Activated naive CD4-positive, alpha-beta T cell (primary cell): Measurements from ENCODE around the gene AOC2.
A peak's percentile ranks its signal among the peaks of the same experiment; 100 is the strongest.

Experiments used
- DNase-seq, 4 experiments: peaks; one replicate each; lab custom pipeline; 2025; lab: John Stamatoyannopoulos, UW

Gene AOC2, protein sequence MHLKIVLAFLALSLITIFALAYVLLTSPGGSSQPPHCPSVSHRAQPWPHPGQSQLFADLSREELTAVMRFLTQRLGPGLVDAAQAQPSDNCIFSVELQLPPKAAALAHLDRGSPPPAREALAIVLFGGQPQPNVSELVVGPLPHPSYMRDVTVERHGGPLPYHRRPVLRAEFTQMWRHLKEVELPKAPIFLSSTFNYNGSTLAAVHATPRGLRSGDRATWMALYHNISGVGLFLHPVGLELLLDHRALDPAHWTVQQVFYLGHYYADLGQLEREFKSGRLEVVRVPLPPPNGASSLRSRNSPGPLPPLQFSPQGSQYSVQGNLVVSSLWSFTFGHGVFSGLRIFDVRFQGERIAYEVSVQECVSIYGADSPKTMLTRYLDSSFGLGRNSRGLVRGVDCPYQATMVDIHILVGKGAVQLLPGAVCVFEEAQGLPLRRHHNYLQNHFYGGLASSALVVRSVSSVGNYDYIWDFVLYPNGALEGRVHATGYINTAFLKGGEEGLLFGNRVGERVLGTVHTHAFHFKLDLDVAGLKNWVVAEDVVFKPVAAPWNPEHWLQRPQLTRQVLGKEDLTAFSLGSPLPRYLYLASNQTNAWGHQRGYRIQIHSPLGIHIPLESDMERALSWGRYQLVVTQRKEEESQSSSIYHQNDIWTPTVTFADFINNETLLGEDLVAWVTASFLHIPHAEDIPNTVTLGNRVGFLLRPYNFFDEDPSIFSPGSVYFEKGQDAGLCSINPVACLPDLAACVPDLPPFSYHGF

DNA sequence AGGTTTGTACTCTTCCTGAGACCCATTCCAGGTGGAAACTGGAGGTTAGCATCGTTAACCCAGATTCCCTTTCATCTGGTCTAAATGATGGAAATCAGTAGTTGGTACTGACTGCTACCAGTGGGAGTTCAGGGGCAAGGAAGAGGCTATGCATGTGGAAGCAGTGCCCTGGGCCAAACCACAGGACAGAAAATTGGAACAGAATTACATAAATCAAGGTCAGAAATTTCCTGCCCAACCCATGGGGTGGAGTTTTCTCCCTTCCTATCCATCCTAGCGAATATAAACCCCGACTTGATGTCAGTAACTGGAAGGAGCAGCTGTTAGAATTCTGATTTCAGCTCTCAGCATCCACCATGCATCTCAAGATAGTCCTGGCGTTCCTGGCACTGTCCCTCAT lies at the start of gene AOC2:
TSS of gene AOC2 (plus strand) at position 310 of the 400 bp plus-strand sequence. CDS start at position 357, 47 bp downstream.
- no peak for DNase-seq

DNA sequence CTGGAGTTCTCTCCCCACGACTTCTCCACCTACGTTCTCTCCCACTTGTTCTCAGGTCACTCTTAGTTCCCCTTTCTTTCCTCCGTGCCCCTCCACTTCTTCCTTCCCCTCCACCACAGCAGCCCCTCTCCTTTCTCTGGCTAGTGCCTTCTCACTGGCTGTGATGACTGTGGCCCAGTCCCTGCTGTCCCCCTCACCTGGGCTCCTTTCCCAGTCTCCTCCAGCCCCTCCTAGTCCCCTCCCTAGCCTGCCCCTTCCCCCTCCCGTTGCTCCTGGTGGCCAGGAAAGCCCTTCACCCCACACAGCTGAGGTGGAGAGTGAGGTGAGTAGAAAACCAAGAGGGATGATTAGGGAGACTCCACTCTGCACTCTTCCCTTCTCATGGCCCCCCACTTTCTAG lies 49.3 kb upstream of the AOC2 start:
- DNase-seq = no peak

DNA sequence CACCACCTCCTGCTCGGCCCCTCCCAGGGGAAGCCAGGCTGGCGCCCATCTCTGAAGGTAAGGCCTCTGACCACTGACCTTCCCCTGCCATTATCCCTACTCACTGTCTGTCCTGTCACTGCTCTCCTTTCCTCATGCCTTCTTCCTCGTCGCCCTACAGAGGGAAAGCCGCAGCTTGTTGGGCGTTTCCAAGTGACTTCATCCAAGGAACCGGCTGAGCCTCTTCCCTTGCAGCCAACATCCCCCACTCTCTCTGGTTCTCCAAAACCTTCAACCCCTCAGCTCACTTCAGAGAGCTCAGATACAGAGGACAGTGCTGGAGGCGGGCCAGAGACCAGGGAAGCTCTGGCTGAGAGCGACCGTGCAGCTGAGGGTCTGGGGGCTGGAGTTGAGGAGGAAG lies 48.9 kb upstream of the AOC2 start:
- DNase-seq = no peak

DNA sequence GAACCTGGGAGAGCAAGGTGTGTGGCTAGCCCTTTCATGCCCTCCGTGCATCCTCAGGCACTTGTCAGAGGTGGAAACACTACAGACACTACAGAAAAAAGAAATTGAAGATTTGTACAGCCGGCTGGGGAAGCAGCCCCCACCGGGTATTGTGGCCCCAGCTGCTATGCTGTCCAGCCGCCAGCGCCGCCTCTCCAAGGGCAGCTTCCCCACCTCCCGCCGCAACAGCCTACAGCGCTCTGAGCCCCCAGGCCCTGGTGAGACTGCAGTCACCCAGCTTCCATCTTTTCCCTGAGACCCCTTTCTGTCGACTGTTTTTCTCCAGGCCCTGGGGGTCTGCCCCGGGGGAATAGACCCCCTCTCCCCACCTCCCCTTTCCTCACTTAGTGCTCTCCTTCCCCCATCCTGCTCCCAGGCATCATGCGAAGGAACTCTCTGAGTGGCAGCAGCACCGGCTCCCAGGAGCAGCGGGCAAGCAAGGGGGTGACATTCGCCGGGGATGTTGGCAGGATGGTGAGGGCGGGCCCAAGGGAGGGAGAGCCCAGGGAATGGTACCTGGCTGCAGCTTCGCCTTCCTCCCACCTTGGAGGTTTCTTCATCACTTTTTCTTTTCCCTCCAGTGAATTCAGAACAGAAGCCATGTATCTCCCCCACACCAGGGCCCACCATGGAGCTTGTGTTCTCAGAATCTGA lies 48.2 kb upstream of the AOC2 start:
- DNase-seq = no peak

DNA sequence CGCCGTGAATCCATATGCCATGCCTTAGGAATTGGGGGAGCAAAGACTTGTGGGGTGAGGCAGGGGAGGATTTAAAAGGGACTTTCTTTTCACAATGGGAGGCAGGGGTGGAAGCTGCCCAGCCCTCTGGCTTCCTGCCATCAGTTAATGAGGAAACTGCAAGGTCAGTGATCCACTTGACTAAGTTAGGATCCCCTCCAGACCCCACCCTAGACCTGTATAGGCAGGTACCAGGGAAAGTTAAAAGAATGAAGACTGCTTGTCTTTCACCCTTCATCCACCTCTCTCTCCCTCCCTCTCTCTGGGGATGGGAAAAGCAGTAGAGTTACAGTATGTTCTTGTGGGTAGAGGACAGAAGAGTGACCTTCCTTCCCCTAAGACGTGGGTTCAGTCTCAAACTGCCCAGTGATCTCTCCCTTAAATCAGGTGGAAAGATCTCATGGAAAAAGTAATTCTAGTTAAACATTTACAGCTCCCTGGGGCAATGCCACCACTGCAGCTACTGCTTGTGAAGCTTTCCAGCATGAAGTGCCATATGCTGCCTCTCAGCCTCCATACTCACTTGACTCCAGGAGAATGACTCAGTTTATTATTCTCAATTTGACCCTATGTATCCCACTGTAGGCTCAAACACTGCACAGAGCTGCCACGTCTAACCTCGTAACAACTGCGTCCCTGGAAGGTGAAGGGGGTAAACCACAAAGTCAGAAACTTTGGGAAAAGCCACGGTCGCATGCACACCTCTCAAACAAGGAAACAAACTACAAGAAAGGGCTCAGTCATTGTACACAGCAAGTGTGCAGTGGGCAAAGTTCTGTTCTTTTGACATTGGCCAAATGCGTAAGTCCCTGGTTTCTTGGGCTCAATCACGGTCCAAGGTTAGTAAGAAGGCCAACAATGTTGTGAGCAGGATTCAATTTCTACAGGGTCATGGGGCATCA lies 47.0 kb upstream of the AOC2 start:
- DNase-seq = no peak

DNA sequence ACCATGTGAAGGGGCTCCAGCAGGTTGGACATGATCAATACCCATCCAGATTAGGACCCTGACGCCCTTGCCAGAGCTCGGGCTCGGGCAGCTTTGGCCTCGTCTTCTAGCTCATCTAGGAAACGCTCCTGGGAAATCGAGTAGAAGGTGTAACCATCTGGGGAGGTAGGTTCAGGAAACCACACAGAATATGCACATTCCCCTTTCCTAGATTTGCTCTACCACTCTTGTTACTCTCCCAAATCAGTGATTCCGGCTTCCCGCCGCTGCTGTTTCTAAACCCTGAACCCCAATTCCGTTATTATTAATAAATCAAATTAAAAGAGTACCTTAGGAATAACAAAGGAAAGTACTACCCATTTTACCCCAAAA lies 46.4 kb upstream of the AOC2 start:
- no peak for DNase-seq

DNA sequence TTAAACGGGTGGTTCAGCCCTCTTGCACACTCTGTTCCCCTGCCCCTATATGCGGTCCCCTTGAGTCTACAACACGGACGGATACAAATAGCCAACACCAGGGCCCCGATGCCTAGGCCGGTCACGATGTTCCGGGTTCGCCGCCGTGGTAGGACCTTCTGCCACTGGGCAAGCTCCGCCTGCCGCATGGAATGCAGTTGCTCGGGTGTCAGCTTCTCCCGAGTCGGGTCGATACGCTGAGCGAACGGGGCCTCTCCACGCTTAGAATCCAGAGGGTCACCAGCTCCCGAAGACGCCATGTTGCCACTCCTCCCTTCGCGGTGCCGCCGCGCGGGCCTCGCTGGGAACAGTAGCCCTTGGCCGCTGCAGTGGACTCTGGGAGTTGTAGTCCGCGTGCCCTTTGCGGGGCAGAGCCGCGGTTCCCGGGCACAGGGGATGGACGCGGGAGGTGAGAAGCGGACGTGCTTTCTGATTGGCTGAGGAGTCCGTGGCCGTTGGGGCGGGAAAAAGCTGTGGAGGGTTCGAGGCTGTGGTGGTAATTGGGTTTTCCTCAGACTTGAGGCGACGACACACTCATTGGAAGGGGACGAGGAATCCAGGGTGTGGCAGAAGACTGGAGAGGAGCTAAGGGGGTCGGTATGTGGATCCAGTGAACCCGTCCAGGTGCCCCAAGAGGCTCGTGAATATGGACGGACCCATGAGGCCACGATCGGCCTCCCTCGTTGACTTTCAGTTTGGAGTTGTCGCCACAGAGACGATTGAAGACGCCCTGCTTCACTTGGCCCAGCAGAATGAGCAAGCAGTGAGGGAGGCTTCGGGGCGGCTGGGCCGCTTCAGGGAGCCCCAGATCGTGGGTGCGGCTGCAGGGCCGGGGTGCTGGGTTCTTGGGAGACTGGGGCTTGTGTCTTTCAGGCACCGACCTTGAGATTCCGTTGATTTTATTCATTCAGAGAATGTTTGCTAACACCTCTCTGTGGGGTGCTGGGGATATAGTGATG lies 45.7 kb upstream of the AOC2 start, which contains the start of the genes CNTD1 and COA3:
TSS of gene CNTD1 (plus strand) at position 479 of the 998 bp plus-strand sequence. CDS start at position 686, 207 bp downstream.
TSS of gene COA3 (minus strand) at position 322 of the 998 bp plus-strand sequence. CDS start at position 299, 23 bp downstream.
- peak; percentile 19 to 60 (median 55) for DNase-seq

DNA sequence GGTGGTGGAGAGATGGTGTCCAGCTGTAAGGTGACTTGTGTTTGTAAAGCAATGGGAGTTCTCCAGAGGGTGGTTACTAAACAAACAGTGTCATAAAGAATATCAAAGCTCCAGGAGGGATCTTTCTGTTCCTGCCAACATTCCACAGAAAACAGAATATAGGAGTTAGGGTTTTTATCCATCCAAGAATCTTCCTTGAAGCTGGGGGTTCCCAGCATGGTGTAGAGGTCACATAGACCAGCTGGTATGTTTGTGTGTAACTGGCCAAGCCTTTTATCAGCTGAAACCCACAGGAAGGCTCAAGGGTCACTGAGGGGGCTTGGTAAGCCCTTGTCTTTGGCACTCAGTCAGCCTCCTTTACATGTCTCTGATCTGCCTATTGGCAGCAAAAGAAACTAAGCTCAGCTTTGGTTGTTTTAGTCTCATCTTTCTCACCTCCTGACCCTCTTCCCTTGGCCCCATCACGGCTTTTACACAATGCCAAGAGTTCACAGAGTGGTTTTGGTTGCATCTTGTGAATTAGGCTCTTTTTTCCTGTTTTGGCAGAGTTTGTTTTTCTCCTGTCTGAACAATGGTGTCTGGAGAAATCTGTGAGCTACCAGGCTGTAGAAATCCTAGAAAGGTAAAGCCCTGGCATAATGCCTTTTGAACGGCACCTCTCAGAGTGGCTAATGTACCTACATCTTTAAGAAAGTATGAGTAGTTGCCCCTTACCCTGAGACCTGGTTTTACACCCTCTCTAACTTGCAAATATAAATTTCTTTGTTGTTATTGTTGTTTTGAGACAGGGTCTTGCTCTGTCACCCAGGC lies 41.1 kb upstream of the AOC2 start:
- no peak for DNase-seq

DNA sequence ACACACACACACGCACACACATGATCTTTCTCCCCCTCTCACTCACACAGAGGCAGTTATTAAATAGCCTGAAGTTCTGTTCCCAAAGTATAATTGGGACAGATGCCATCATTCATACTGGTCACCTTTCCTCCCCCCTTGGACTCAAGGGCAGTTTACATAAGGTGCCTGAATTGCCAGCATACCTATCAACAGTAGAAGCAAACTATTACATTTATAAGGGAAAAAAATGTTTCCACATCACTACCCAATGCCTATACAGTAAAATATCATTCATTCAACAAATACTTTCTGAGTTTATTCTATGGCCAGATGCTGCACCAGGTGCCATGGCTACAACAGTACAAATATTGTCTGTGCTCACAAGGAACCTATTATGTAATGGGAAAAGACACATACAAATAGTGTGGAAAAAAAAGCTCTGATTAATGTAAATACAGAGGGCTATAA lies 39.4 kb upstream of the AOC2 start:
- DNase-seq = no peak

DNA sequence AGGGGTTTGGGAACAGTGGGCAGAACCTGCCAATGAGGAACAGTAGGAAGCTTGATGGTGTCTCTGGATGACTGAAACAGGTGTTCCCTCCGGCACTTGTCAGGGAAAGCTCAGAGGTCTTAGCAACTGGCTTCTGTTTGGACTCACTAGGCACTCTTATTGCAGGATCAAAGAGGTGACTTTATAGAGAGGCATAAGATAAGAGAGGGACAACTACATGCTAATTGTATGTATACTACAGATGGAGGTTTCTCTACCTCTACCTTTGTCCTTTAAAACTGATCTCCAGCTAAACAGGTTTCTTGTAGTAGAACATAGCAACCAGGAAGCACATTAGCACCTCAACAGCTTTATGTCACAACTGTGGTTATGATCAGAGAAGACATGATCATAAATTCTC lies 38.1 kb upstream of the AOC2 start:
- no peak for DNase-seq

DNA sequence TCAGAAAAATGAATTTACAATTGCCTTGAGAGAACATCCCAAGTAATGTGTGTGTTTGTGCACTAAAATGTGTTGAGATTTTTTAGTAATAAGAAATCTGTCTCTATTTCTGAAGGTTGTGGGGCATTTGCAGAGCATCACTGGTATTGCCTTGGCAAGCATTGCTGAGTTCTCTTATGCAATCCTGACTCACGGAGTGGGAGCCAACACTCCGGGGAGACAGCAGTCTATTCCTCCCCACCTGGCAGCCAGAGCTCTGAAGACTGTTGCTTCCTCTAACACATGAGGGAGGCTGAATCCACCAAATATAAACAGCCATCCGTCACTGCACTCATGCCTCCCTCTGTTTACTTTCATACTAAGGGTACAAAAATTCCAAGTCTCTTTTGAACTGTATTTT lies 35.1 kb upstream of the AOC2 start:
- DNase-seq = no peak

DNA sequence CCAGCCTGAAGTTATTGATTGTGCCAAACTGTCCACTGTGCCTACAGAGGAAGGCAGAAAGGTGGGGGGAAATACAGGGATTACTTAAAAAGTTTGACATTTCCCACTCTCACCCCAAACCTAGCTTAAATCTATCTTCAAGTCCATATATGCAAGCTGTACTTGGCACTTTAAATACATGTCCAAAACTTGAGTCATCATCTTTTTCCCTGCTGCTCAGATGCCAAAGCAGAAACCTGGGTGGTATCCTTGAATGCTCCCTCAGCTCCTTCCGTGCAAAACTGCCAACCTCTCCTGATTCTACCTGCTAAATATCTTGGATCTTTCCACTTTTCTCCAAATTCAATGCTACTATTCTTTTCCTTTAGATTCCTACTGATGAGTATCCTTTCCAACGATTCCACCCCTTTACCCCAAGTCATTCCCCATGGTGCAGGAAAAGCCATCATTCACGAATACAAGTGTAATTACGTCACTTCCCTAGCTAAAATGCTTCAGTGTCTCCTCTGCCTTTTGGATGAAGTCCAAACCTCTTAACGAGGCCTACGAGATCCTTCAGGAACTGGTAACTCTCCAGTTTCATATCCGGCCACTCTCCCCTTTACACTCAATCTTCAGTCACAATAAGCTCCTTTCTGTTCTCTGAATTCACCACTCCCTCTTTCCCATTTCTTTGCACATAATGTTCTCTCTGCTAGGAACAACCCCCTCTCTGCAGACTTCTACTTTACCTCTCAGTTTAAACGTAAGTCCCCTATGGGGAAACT lies 29.6 kb upstream of the AOC2 start:
- DNase-seq = no peak

DNA sequence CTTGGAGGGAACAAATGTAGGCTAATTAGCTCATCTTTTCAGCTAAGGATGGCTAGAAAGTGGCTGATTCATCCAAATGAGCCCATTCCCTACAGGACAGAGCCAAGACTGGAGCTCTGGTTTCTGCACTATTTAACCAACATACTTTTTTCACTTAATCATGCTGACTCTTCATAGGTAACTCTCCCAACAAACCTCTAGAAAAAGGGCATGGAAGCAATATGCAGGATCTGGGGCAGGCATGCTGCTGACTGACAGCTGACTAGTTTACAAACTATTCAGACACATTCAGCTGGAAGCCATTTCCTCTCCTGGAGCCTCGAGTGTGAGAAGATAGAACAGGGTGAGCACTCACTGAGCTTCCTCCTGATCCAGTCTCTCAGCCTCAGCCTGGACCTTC lies 26.5 kb upstream of the AOC2 start:
- DNase-seq = no peak

DNA sequence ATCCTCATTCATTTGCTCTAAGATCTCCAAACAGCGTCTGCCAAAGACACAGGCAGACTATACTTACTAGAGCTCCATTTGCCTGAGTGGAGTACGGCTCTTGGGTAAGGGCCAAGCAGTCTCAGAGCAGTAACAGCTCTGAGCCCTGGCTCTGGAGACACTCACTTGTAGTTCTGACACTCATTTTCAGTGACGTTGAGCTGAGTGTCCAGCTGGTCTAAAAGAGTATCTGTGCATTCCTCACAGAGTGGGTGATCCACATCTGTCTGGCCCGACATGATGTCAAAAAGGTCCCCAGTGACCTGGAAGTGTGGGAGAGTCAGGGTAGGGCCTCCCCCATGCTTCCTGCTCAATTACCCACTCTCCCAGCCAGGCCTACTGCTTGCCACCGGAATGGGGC lies 26.0 kb upstream of the AOC2 start:
- no peak for DNase-seq

DNA sequence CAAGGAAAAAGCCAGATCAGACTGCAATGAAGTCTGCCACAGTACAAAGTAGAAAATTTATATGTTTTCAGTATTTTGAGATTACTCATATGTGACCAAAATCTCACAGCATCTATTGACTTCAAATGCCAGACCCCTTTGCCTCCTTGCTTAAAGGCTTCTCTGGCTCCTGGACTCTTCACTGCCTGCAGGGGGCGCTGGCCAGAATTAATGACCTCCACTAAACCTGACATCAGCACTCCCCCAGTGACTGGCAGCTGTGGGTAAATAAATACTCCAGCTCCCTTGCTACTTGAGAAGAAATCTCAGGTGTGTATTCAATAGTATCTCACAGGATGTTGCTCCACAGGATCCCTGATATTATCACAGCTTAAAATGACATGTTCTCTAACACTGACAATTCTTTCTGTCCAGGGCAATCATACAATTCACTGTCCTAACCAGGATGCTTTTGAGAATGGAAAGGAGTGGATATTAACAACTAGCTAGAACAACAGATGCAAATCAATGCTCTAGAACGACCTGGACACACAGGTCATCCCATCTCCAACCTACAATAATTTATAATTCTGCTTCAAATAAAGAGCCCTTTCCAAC lies 24.3 kb upstream of the AOC2 start:
- DNase-seq = peak in 3 of 4 experiments; percentile 17 to 36 (median 24)

DNA sequence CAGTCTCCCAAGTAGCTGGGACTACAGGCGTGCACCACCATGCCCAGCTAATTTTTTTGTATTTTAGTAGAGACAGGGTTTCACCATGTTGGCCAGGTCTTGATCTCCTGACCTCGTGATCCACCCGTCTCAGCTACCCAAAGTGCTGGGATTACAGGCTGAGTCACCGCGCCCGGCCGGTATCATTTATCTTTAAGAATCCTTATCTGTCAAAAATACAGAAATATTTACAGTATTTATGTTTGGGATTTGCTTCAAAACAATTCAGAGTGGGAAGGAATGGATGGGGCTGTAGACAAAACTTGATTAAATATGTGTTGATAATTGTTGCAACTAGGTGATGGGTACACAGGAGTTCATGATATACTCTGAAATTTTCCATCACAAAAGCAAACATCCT lies 23.2 kb upstream of the AOC2 start:
- DNase-seq = no peak

DNA sequence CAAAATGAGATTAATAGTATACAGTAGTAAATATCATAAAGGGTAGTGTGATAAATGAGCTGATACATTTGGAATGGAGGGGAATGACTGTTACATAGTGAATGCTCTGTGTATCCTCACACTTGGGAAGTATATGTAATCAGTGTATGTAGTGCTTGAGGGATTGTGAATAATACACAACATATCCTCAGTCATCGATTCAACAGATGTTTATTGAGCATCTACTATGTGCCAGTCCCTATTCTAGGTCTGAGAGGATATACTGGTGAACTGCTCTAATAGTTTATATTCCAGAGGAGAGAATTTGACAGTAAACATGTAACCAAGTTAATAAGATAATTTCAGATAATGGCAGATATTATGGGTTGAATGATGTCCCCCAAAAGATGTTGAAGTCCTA lies 16.9 kb upstream of the AOC2 start:
- no peak for DNase-seq

DNA sequence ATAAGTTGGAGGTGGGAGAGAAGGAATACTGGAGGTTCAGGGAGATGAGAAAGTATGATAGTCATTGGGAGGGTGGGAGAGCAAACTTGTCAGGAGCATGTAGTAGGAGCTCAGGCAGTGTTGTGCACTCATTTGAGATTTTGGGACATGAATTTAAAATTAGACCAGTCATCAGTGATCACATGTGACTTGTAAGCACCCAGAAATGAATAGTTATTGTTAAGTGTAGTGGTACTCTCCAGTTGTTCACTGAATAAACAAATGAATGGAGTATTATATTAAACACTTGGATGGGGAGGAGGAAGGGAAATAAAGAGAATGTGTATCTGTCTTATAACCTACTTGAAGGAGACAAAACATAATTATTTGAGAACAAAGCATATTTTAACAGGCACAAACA lies 13.4 kb upstream of the AOC2 start:
- no peak for DNase-seq
